Stimulated activated effector memory CD8-positive, alpha-beta T cell treated with anti-CD3 and anti-CD28 coated beads, Interleukin-12 subunit alpha, Interleukin-12 subunit beta, amount 100 ng/mL, for 72 hours (primary cell): ENCODE results near the gene PDE4C.

Experiments
- ATAC-seq: fragments of 150-1000 bp; cut with Tn5 transposase; 2 replicates; pipeline ENCODE4 v1.10.0; 2021
- DNase-seq, 2 donors: peaks; one replicate each; pipeline ENCODE4 v3.0.0; 2021 to 2022; ENCODE audit warnings: low spot score in 2 of 2
- H3K27ac Mint-ChIP-seq: one replicate; pipeline ENCODE4 v1.8.0; 2022; ENCODE audit warnings: mild to moderate bottlenecking, mixed read lengths
- H3K36me3 Mint-ChIP-seq: one replicate; pipeline ENCODE4 v1.8.0; 2022; ENCODE audit warnings: mild to moderate bottlenecking, mixed read lengths
- H3K4me1 Mint-ChIP-seq: one replicate; pipeline ENCODE4 v1.8.0; 2022; ENCODE audit warnings: mixed read lengths
- H3K4me3 Mint-ChIP-seq: one replicate; pipeline ENCODE4 v1.8.0; 2022; ENCODE audit warnings: mild to moderate bottlenecking, mixed read lengths
- H3K9me3 Mint-ChIP-seq: one replicate; pipeline ENCODE4 v1.8.0; 2022; ENCODE audit warnings: mixed read lengths

The PDE4C gene

GRCh38 chr19:18262144-18262543, 35.9 kb upstream of the PDE4C start:
- DNase-seq (no peak), ATAC-seq (no peak)
- no peak overlapping the region for H3K4me3 Mint-ChIP-seq
- H3K36me3 Mint-ChIP-seq: peaks cover 8% of the 10 kb centered on the region
- H3K9me3 Mint-ChIP-seq: no peaks in the 10 kb centered on the region
- no peak overlapping the region for H3K27ac Mint-ChIP-seq
- peaks cover 10% of the 10 kb centered on the region for H3K4me1 Mint-ChIP-seq

- ATAC-seq: no peak
- peaks cover 7% of the 10 kb centered on the region for H3K4me1 Mint-ChIP-seq
- H3K36me3 Mint-ChIP-seq: peaks cover 7% of the 10 kb centered on the region
- no peak for DNase-seq
- no peak overlapping the region for H3K4me3 Mint-ChIP-seq
- no peaks in the 10 kb centered on the region for H3K9me3 Mint-ChIP-seq
- no peak overlapping the region for H3K27ac Mint-ChIP-seq
Observed at GRCh38 chr19:18261474-18261873, 35.2 kb upstream of the PDE4C start.

GRCh38 chr19:18259893-18260292, 33.7 kb upstream of the PDE4C start:
- no peaks in the 10 kb centered on the region for H3K36me3 Mint-ChIP-seq
- no peak overlapping the region for H3K27ac Mint-ChIP-seq
- ATAC-seq (no peak), DNase-seq (no peak)
- H3K4me3 Mint-ChIP-seq: no peak overlapping the region
- no peaks in the 10 kb centered on the region for H3K4me1 Mint-ChIP-seq
- H3K9me3 Mint-ChIP-seq: no peaks in the 10 kb centered on the region

GRCh38 chr19:18257503-18258470, 31.5 kb upstream of the PDE4C start:
- H3K9me3 Mint-ChIP-seq: no peaks in the 10 kb centered on the region
- no peak overlapping the region for H3K27ac Mint-ChIP-seq
- H3K4me1 Mint-ChIP-seq: no peaks in the 10 kb centered on the region
- ATAC-seq: no peak
- DNase-seq: no peak
- no peaks in the 10 kb centered on the region for H3K36me3 Mint-ChIP-seq
- no peak overlapping the region for H3K4me3 Mint-ChIP-seq

GRCh38 chr19:18254546-18255503, 28.6 kb upstream of the PDE4C start:
- no peak overlapping the region for H3K4me3 Mint-ChIP-seq
- no peaks in the 10 kb centered on the region for H3K36me3 Mint-ChIP-seq
- H3K9me3 Mint-ChIP-seq: no peaks in the 10 kb centered on the region
- H3K4me1 Mint-ChIP-seq: peaks cover 6% of the 10 kb centered on the region
- DNase-seq: no peak
- no peak for ATAC-seq
- no peak overlapping the region for H3K27ac Mint-ChIP-seq

GRCh38 chr19:18253716-18254115, 27.5 kb upstream of the PDE4C start:
- no peaks in the 10 kb centered on the region for H3K9me3 Mint-ChIP-seq
- peaks cover 6% of the 10 kb centered on the region for H3K4me1 Mint-ChIP-seq
- H3K27ac Mint-ChIP-seq: peak overlapping the region; percentile 67
- no peak overlapping the region for H3K4me3 Mint-ChIP-seq
- DNase-seq (no peak), ATAC-seq (no peak)
- no peaks in the 10 kb centered on the region for H3K36me3 Mint-ChIP-seq

- Mint-ChIP-seq H3K4me1 (peaks cover 6% of the 10 kb centered on the region), H3K36me3 (no peaks in the 10 kb centered on the region), H3K9me3 (no peaks in the 10 kb centered on the region), H3K4me3 (no peak overlapping the region), H3K27ac (no peak overlapping the region)
- ATAC-seq (no peak), DNase-seq (no peak)
Observed at GRCh38 chr19:18253130-18253529, 26.9 kb upstream of the PDE4C start.

GRCh38 chr19:18252370-18252717, 26.1 kb upstream of the PDE4C start:
- H3K36me3 Mint-ChIP-seq: no peaks in the 10 kb centered on the region
- peaks cover 6% of the 10 kb centered on the region for H3K4me1 Mint-ChIP-seq
- no peak overlapping the region for H3K4me3 Mint-ChIP-seq
- DNase-seq (no peak), ATAC-seq (no peak)
- no peak overlapping the region for H3K27ac Mint-ChIP-seq
- no peaks in the 10 kb centered on the region for H3K9me3 Mint-ChIP-seq

- Mint-ChIP-seq H3K4me3 (no peak overlapping the region), H3K4me1 (peaks cover 6% of the 10 kb centered on the region), H3K36me3 (no peaks in the 10 kb centered on the region), H3K9me3 (no peaks in the 10 kb centered on the region), H3K27ac (no peak overlapping the region)
- DNase-seq (peak; percentile 78 to 93), ATAC-seq (peak; percentile 82)
Observed at GRCh38 chr19:18251587-18252369, 25.5 kb upstream of the PDE4C start.

GRCh38 chr19:18249834-18250233, 23.6 kb upstream of the PDE4C start:
- Mint-ChIP-seq H3K9me3 (no peaks in the 10 kb centered on the region), H3K4me3 (no peak overlapping the region), H3K27ac (no peak overlapping the region), H3K4me1 (peaks cover 6% of the 10 kb centered on the region), H3K36me3 (no peaks in the 10 kb centered on the region)
- ATAC-seq (no peak), DNase-seq (no peak)

- no peaks in the 10 kb centered on the region for H3K9me3 Mint-ChIP-seq
- no peak for DNase-seq
- H3K27ac Mint-ChIP-seq: no peak overlapping the region
- no peak overlapping the region for H3K4me3 Mint-ChIP-seq
- H3K4me1 Mint-ChIP-seq: no peaks in the 10 kb centered on the region
- no peaks in the 10 kb centered on the region for H3K36me3 Mint-ChIP-seq
- no peak for ATAC-seq
Observed at GRCh38 chr19:18245297-18245696, 19.1 kb upstream of the PDE4C start.

- H3K36me3 Mint-ChIP-seq: no peaks in the 10 kb centered on the region
- no peak overlapping the region for H3K27ac Mint-ChIP-seq
- no peak overlapping the region for H3K4me3 Mint-ChIP-seq
- DNase-seq (no peak), ATAC-seq (no peak)
- no peaks in the 10 kb centered on the region for H3K9me3 Mint-ChIP-seq
- no peaks in the 10 kb centered on the region for H3K4me1 Mint-ChIP-seq
Observed at GRCh38 chr19:18239303-18239702, 13.1 kb upstream of the PDE4C start.

- H3K9me3 Mint-ChIP-seq: no peaks in the 10 kb centered on the region
- H3K27ac Mint-ChIP-seq: no peak overlapping the region
Observed at GRCh38 chr19:18234194-18234593, 8.0 kb upstream of the PDE4C start.

GRCh38 chr19:18233224-18233825, 7.1 kb upstream of the PDE4C start:
- Mint-ChIP-seq H3K4me3 (no peak overlapping the region), H3K36me3 (no peaks in the 10 kb centered on the region), H3K9me3 (no peaks in the 10 kb centered on the region), H3K4me1 (peaks cover 18% of the 10 kb centered on the region), H3K27ac (no peak overlapping the region)
- ATAC-seq (peak; percentile 68), DNase-seq (peak in 1 of 2 donors; percentile 33)

More at GRCh38 chr19:18234194-18234593, 8.0 kb upstream of the PDE4C start:
- Mint-ChIP-seq H3K36me3 (no peaks in the 10 kb centered on the region), H3K4me3 (no peak overlapping the region), H3K4me1 (peaks cover 18% of the 10 kb centered on the region)
- ATAC-seq (no peak), DNase-seq (no peak)
